Hematopoietic multipotent progenitor cell (in vitro differentiated cells): ENCODE data around the gene KCNQ5. TPM values are rescaled to one million over a fixed set of nuclear protein-coding genes. Genes with fewer than 3 reads are reported as not detected.
A peak's percentile ranks its signal among the peaks of the same experiment; 100 is the strongest.

ENCODE experiments used
- DNase-seq, 3 donors: peaks; one replicate each; pipeline ENCODE4 v3.0.0-alpha.2; 2011 to 2015; ENCODE audit warnings: low read depth in 2 of 3, low spot score in 2 of 3
- total RNA-seq: library from RNA; depleted of rRNA; stranded (reverse); fragments of >200 nt; gene quantifications from one replicate; pipeline ENCODE4 v1.2.3, GENCODE V29; 2012

Gene KCNQ5
- total RNA-seq, 1 donor: 6.7 TPM

- DNase-seq: no peak
Measured at GRCh38 chr6:72826744-72827438, 205.0 kb downstream of the KCNQ5 start.

GRCh38 chr6:72828904-72829303 is 207.0 kb downstream of the KCNQ5 start:
- DNase-seq: no peak

- no peak for DNase-seq
Measured at GRCh38 chr6:72832271-72832670, 210.4 kb downstream of the KCNQ5 start.

- DNase-seq: no peak
Measured at GRCh38 chr6:72835749-72836148, 213.9 kb downstream of the KCNQ5 start.

- DNase-seq: no peak
Measured at GRCh38 chr6:72836971-72837370, 215.1 kb downstream of the KCNQ5 start.

- no peak for DNase-seq
Measured at GRCh38 chr6:72841195-72841594, 219.3 kb downstream of the KCNQ5 start.

GRCh38 chr6:72842140-72842539 is 220.3 kb downstream of the KCNQ5 start:
- no peak for DNase-seq

- DNase-seq: no peak
Measured at GRCh38 chr6:72844614-72845013, 222.8 kb downstream of the KCNQ5 start.

- DNase-seq: no peak
Measured at GRCh38 chr6:72849346-72849745, 227.5 kb downstream of the KCNQ5 start.

- no peak for DNase-seq
Measured at GRCh38 chr6:72850040-72850439, 228.2 kb downstream of the KCNQ5 start.

- no peak for DNase-seq
Measured at GRCh38 chr6:72850469-72850868, 228.6 kb downstream of the KCNQ5 start.

- DNase-seq: no peak
Measured at GRCh38 chr6:72855471-72855870, 233.6 kb downstream of the KCNQ5 start.

- no peak for DNase-seq
Measured at GRCh38 chr6:72856801-72857200, 234.9 kb downstream of the KCNQ5 start.

- DNase-seq: no peak
Measured at GRCh38 chr6:72857791-72858585, 236.1 kb downstream of the KCNQ5 start.

- no peak for DNase-seq
Measured at GRCh38 chr6:72861059-72861458, 239.2 kb downstream of the KCNQ5 start.

- DNase-seq: peak in 2 of 3 donors; percentile 19 to 25
Measured at GRCh38 chr6:72861935-72862432, 240.1 kb downstream of the KCNQ5 start.

- no peak for DNase-seq
Measured at GRCh38 chr6:72863131-72863530, 241.3 kb downstream of the KCNQ5 start.

- no peak for DNase-seq
Measured at GRCh38 chr6:72864236-72864635, 242.4 kb downstream of the KCNQ5 start.

- DNase-seq: no peak
Measured at GRCh38 chr6:72864799-72865198, 242.9 kb downstream of the KCNQ5 start.

- DNase-seq: no peak
Measured at GRCh38 chr6:72865467-72865866, 243.6 kb downstream of the KCNQ5 start.

- no peak for DNase-seq
Measured at GRCh38 chr6:72869621-72870020, 247.8 kb downstream of the KCNQ5 start.

GRCh38 chr6:72873433-72873832 is 251.6 kb downstream of the KCNQ5 start:
- DNase-seq: no peak
